Subcutaneous adipose tissue (tissue), 4 donors: ENCODE measurements around the gene POLG. TPM values are rescaled to one million over a fixed set of nuclear protein-coding genes. Genes with fewer than 3 reads are reported as not detected.

Source experiments
- total RNA-seq, 4 donors: library from RNA; depleted of rRNA; stranded (reverse); fragments of >200 nt; gene quantifications; one replicate each; pipeline ENCODE4 v1.1.0, GENCODE V29; 2016
- TF ChIP-seq, protein P1 (sequence below): fragments of 450-650 bp; IDR thresholded peaks from one replicate; pipeline ENCODE4 v1.5.1; 2016; ENCODE audit warnings: low read depth, mild to moderate bottlenecking, control low read depth, antibody characterized with exemption, moderate library complexity

Gene POLG
- total RNA-seq, 4 donors from 2014 or later = 37.3 to 111 (median 53.3) TPM

DNA sequence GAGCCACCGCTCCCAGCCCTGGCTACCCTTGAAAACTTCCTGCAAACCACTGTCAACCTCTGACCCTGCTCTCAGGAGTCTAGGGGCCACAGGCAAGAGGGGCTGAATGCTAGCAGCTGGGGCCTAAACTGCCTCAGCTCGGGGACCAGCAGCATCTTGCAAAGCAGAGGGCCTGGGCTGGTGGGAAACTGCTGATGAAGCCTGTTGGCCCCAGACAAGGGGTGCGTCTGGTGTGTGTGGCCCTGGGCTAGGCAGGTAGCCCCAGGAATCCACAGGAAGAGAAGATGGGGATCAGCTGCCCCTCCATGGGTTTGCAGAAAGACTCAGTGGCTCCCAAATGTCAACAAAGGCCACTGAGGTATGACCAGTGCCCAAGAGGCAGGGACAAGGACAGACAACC lies 8.2 kb upstream of the POLG start:
- TF ChIP-seq, protein P1, sequence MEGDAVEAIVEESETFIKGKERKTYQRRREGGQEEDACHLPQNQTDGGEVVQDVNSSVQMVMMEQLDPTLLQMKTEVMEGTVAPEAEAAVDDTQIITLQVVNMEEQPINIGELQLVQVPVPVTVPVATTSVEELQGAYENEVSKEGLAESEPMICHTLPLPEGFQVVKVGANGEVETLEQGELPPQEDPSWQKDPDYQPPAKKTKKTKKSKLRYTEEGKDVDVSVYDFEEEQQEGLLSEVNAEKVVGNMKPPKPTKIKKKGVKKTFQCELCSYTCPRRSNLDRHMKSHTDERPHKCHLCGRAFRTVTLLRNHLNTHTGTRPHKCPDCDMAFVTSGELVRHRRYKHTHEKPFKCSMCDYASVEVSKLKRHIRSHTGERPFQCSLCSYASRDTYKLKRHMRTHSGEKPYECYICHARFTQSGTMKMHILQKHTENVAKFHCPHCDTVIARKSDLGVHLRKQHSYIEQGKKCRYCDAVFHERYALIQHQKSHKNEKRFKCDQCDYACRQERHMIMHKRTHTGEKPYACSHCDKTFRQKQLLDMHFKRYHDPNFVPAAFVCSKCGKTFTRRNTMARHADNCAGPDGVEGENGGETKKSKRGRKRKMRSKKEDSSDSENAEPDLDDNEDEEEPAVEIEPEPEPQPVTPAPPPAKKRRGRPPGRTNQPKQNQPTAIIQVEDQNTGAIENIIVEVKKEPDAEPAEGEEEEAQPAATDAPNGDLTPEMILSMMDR = no peak

DNA sequence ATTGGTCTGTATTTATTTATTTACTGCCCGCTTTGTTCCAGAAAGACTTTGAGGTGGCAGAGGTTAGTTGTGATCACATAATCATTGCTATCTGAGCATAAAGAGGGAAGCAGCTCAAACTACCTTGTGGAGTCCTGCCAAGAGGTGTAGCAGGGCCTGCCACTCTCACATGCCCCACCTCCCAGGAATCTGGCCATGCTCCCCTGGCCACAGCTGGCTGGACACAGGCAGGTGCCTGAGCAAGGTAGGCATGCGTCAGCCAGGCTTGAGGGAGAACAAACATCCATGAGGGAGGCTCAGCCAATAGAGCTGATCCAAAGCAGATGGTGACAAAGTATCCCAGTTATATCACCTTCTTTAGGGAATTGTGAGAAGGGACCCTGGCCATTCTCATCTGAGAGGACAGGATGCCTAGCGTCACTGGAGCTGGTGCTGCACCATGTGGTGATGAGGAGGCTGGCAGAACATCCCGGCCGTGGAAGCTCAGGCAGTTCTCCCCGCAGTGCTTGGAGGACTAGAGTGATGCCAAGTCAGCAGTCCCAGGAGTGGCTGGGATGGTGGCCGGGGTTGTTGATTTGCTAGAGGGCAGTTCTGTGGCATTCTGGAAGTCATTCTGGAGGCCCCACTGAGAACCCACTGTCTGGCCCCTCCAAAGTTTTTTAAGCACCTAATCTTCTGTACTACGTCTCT lies 6.8 kb upstream of the POLG start:
- TF ChIP-seq, protein P1 = no peak

DNA sequence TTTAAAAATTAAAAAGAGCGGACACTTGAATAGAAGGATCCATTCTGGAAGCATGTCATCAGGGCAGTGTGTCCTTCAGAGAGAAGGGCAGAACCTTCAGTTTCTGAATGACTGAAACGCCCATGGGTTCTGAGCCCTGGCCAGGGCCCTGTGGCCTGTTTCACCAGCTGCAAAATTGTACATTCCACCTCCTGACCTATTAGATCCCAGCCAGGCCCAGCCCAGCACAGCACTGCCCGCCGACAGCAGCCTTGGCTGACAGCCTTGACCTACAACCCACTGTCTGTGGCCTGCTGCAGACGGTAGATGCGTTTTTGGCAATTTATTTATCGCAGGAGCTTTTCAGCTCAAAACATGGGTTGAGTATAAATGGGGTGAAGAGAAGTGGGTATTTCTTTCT lies 5.9 kb upstream of the POLG start:
- TF ChIP-seq, protein P1 = no peak

GRCh38 chr15:89338036-89338435 lies 3.4 kb upstream of the POLG start:
- TF ChIP-seq, protein P1 = no peak

DNA sequence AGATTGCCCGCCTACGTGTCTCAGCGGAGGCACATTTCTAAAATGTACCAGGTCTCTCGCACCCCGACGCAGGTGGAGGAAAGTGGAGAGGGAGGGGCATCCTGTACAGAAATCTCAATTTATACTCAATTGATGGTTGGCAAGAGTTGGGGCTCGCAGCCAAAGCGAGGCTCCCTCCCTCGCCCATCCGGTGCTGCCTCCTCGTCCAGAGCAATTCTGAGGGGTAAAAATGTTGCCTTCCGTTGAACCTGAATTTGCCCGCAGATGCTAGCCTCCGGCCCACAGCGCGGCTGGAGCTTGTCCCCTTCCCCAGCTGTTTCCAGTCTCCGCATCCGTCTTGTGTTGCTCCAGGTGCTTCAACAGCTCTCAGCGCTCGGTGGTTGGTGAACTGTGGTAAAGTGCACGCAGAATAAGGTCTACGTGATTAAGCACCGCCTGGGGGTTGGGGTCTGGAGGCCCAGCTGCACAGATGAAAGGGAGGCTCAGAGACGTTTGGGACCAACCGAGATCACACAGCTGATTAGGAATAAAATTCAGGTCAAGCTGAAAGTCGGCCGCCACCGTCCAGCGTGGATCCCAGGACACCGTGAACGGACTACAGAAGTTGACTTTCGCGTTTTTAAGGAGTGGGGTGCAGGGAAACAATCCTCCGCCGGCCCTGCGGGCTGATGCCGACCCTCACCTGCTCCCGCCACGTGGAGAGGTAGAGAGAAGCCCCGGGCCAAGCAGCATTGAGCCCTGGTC lies 846 bp upstream of the POLG start:
- TF ChIP-seq, protein P1 = no peak

DNA sequence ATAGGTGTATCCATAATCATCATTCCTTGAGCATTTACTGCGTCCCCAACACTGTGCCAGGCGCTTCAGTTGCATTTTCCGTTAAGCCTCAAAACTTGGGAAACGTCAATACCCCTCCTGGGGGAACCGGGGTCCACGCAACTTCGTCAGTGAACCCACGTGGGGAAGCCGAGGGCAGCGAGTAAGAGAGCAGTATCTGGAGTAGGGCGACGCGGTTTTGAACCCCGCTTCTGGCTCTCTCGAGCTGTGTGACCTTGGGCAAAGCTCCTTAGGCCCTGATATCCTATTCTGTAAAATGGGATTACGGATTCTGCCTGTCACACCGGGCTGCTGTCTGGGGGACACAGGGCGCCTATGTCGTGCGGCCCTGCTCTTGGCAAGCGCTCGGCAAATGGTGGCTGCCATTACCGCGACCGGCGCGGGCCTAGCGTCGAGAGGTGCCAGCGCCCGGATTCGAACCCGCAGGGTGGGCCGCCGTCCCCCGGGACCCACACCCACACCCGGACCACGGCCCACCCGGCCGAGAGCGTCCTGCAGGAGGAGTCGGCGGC lies 590 bp downstream of the POLG start:
- TF ChIP-seq, protein P1 = no peak
